ENCODE measurements around the gene MMP20. TPM values are rescaled to one million over a fixed set of nuclear protein-coding genes. Genes with fewer than 3 reads are reported as not detected.
A peak's percentile ranks its signal among the peaks of the same experiment; 100 is the strongest.

Gene MMP20
- total RNA-seq, 2 experiments from 2014 or later = not detected

DNA sequence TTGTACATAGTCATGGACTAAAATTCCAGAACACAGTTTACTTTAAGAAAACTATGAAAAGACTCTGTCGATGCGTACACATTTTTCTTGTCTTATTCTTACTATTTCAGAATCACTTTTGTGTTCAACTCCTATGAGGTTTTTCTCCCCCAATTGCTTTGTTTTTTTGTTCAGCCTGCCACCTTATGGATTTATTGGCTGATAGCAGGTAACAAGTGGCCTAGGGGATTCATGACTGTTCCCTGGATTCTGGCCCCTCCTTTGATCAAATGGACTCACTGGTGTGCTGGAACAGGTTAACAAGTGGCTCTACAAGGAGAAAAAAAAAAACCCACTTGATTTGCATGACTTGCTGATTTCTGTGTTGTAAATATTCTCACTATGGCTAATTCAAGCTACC is 10.6 kb downstream of the MMP20 start:
- Mint-ChIP-seq H3K4me3 (no peak overlapping the region), H3K27me3 (no peaks in the 10 kb centered on the region), H3K9me3 (no peaks in the 10 kb centered on the region), H3K36me3 (ENCODE audit: low read depth) (no peaks in the 10 kb centered on the region), H3K4me1 (ENCODE audit: low read depth) (peaks cover 5% of the 10 kb centered on the region), H3K27ac (no peak overlapping the region)
- intact Hi-C loops (cut with micrococcal nuclease) = loop anchor here (5.0 kb wide), 2 partner anchors 117 to 272 kb away; no protein-coding TSS in a partner anchor
- POLR2A ChIA-PET = interaction anchor here (0.6 to 0.8 kb wide), 2 partner anchors 9 to 50 kb away, joined by 3 read pairs; no protein-coding TSS in a partner anchor
- peak; percentile 28 for ATAC-seq
- peak; percentile 25 for TF ChIP-seq CTCF (IDR thresholded peaks at IDR 0.05)
- DNase-seq = no peak
- CTCF ChIA-PET = interaction anchor here (0.9 to 5.2 kb wide), 24 partner anchors 8 to 345 kb away, joined by 3 to 105 read pairs (median 14); partner anchors contain the start of gene MMP20

DNA sequence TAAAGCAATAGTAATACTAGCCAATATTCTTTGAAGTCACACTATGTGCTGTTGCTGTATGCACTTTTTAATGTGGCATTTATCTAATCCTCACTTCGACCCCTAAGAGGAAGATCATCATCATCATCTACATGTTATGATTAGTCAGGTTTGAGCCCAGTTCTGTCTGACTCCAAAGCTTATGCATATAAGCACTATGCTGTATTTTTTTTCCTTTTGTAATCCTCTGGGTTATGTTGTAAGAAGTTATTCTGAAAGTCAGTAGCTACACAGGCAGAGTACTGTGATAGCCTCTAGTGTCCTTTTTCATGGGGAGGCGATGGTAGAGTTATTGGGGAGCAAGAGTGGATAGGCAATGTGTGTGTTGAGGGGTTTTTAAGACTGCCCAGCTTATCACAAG is 11.1 kb downstream of the MMP20 start:
- Mint-ChIP-seq H3K9me3 (no peaks in the 10 kb centered on the region), H3K27me3 (no peaks in the 10 kb centered on the region), H3K4me1 (ENCODE audit: low read depth) (peaks cover 5% of the 10 kb centered on the region), H3K36me3 (ENCODE audit: low read depth) (no peaks in the 10 kb centered on the region), H3K27ac (no peak overlapping the region), H3K4me3 (no peak overlapping the region)
- TF ChIP-seq CTCF (IDR thresholded peaks at IDR 0.05) = no peak
- POLR2A ChIA-PET = interaction anchor here (0.8 to 1.1 kb wide), 3 partner anchors 9 to 50 kb away, joined by 3 to 5 read pairs (median 3); no protein-coding TSS in a partner anchor
- ATAC-seq = no peak
- DNase-seq = no peak
- CTCF ChIA-PET = interaction anchor here (0.9 to 5.2 kb wide), 38 partner anchors 9 to 699 kb away, joined by 3 to 105 read pairs (median 11); partner anchors contain the start of genes CEP126 and MMP20
- intact Hi-C loops (cut with micrococcal nuclease) = loop anchor here (5.0 kb wide), 2 partner anchors 117 to 272 kb away; no protein-coding TSS in a partner anchor

DNA sequence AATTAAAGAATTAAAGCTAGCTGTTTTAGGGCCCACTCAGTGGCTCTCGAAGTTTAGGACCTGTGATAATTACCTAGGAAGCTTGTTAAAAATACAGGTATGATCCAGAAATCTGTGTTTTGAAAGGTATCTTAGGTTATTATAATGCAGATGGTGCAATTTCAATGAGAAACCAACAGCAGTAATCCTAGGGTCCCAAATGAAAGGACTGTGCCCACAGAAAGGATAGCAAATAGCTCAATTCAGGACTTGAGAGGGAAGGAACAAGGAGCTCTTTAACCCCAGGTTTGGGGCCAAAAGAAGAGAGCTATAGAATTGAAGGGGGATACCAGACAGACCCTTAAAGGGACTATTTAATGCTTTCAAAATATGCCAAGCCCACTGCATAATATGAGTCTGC is 11.7 kb downstream of the MMP20 start:
- no peak overlapping the region for H3K4me3 Mint-ChIP-seq
- H3K36me3 Mint-ChIP-seq (ENCODE audit: low read depth) = no peaks in the 10 kb centered on the region
- no peak overlapping the region for H3K27ac Mint-ChIP-seq
- ChIA-PET POLR2A (interaction anchor here (0.8 to 1.1 kb wide), 3 partner anchors 9 to 49 kb away, joined by 3 to 5 read pairs (median 3); no protein-coding TSS in a partner anchor), CTCF (interaction anchor here (0.7 to 5.2 kb wide), 54 partner anchors 9 to 698 kb away, joined by 3 to 105 read pairs (median 7); partner anchors contain the start of genes CEP126 and MMP20)
- H3K9me3 Mint-ChIP-seq = no peaks in the 10 kb centered on the region
- peaks cover 5% of the 10 kb centered on the region for H3K4me1 Mint-ChIP-seq (ENCODE audit: low read depth)
- no peak for DNase-seq
- H3K27me3 Mint-ChIP-seq = no peaks in the 10 kb centered on the region
- intact Hi-C loops (cut with micrococcal nuclease) = loop anchor here (5.0 kb wide), 2 partner anchors 116 to 271 kb away; no protein-coding TSS in a partner anchor
- ATAC-seq = no peak
- no peak for TF ChIP-seq CTCF (IDR thresholded peaks at IDR 0.05)

- intact Hi-C loops (cut with micrococcal nuclease) = loop anchor here (5.0 kb wide), 2 partner anchors 114 to 269 kb away; no protein-coding TSS in a partner anchor
- DNase-seq (no peak), ATAC-seq (no peak)
- peaks cover 5% of the 10 kb centered on the region for H3K4me1 Mint-ChIP-seq (ENCODE audit: low read depth)
- H3K4me3 Mint-ChIP-seq = no peak overlapping the region
- CTCF ChIA-PET = interaction anchor here (0.6 to 5.2 kb wide), 9 partner anchors 10 to 317 kb away, joined by 3 to 105 read pairs (median 5); no protein-coding TSS in a partner anchor
- H3K27ac Mint-ChIP-seq = no peak overlapping the region
- TF ChIP-seq CTCF (IDR thresholded peaks at IDR 0.05) = no peak
- no peaks in the 10 kb centered on the region for H3K9me3 Mint-ChIP-seq
- no peaks in the 10 kb centered on the region for H3K27me3 Mint-ChIP-seq
- no peaks in the 10 kb centered on the region for H3K36me3 Mint-ChIP-seq (ENCODE audit: low read depth)
- POLR2A ChIA-PET = no interaction called here
Observed at GRCh38 chr11:102611291-102611690, 13.8 kb downstream of the MMP20 start.

- POLR2A ChIA-PET = no interaction called here
- TF ChIP-seq CTCF (IDR thresholded peaks at IDR 0.05) = no peak
- CTCF ChIA-PET = interaction anchor here (1.0 to 5.2 kb wide), 5 partner anchors 9 to 267 kb away, joined by 3 to 105 read pairs (median 4); no protein-coding TSS in a partner anchor
- no peaks in the 10 kb centered on the region for H3K36me3 Mint-ChIP-seq (ENCODE audit: low read depth)
- H3K27ac Mint-ChIP-seq = no peak overlapping the region
- ATAC-seq = no peak
- no peaks in the 10 kb centered on the region for H3K9me3 Mint-ChIP-seq
- no peak overlapping the region for H3K4me3 Mint-ChIP-seq
- no peak for DNase-seq
- no peaks in the 10 kb centered on the region for H3K27me3 Mint-ChIP-seq
- intact Hi-C loops (cut with micrococcal nuclease) = loop anchor here (5.0 kb wide), 2 partner anchors 113 to 268 kb away; no protein-coding TSS in a partner anchor
- peaks cover 5% of the 10 kb centered on the region for H3K4me1 Mint-ChIP-seq (ENCODE audit: low read depth)
Observed at GRCh38 chr11:102610200-102610599, 14.9 kb downstream of the MMP20 start.
